ENCODE measurements around the gene AKNA.

- TF ChIP-seq CTCF (IDR thresholded peaks at IDR 0.05; ENCODE audit: poor library complexity) (no peak), EZH2 (IDR thresholded peaks at IDR 0.05; ENCODE audit: borderline replicate concordance) (no peak)
These were observed 8.9 kb downstream of the AKNA start for GRCh38 chr9:114378883-114379282.

Measured in hepatocyte (in vitro differentiated cells).